Glutamatergic neuron (in vitro differentiated cells): ENCODE measurements around the gene CC2D2A. TPM values are rescaled to one million over a fixed set of nuclear protein-coding genes. Genes with fewer than 3 reads are reported as not detected.

ENCODE experiments used
- DNase-seq: peaks from one replicate; pipeline ENCODE4 v3.0.0; 2022
- H3K27ac Mint-ChIP-seq: one replicate; pipeline ENCODE4 v1.8.0; 2020; ENCODE audit warnings: mild to moderate bottlenecking, mixed read lengths, inconsistent platforms; ENCODE audit not compliant: unreplicated experiment
- H3K27me3 Mint-ChIP-seq: one replicate; pipeline ENCODE4 v1.8.0; 2020; ENCODE audit warnings: mild to moderate bottlenecking, moderate library complexity, mixed read lengths, inconsistent platforms; ENCODE audit not compliant: unreplicated experiment
- H3K36me3 Mint-ChIP-seq: one replicate; pipeline ENCODE4 v1.8.0; 2020; ENCODE audit warnings: mild to moderate bottlenecking, mixed read lengths, inconsistent platforms; ENCODE audit not compliant: unreplicated experiment
- H3K4me1 Mint-ChIP-seq: one replicate; pipeline ENCODE4 v1.8.0; 2020; ENCODE audit warnings: mild to moderate bottlenecking, low read depth, mixed read lengths, inconsistent platforms; ENCODE audit not compliant: unreplicated experiment
- H3K4me3 Mint-ChIP-seq: one replicate; pipeline ENCODE4 v1.8.0; 2020; ENCODE audit warnings: mild to moderate bottlenecking, mixed read lengths, inconsistent platforms; ENCODE audit not compliant: unreplicated experiment
- H3K9me3 Mint-ChIP-seq: one replicate; pipeline ENCODE4 v1.8.0; 2020; ENCODE audit warnings: mild to moderate bottlenecking, moderate library complexity, mixed read lengths, inconsistent platforms; ENCODE audit not compliant: unreplicated experiment
- total RNA-seq: library from RNA; stranded (reverse); fragmentation: NEBNext Ultra II Directional; extraction: Animal tissue kit (Norgen Biotek cat#: 25700); gene quantifications from one replicate; pipeline ENCODE4 v1.2.1, GENCODE V29; 2021; ENCODE audit not compliant: unreplicated experiment
- TF ChIP-seq, protein P1 (sequence below): fragments of 200-600 bp; sonication (generic); IDR thresholded peaks from one replicate; pipeline ENCODE4 v1.5.0; 2021; ENCODE audit not compliant: partially characterized antibody, unreplicated experiment

CC2D2A gene
- total RNA-seq, 1 donor from 2014 or later = 13.3 TPM

DNA sequence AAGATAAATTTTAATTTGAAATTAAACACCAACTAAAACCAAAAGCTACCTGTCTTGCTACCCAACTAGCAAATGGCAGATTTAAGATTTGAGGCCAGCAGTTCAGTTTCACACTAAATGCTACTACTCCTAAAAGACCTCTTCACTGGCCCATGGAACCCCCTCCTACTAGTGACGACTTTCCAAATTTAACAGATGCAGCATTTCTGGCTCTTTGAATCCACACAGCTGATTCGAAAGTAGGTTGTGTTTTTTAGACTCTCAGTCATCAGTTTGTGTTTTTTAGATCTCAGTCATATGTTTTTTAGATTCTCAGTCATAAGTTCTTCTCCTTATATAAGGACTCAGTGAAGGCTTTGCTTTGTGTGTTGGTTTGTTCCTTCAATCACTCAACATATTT, 11.1 kb upstream of the CC2D2A start:
- Mint-ChIP-seq H3K27me3 (no peaks in the 10 kb centered on the region), H3K4me3 (no peak overlapping the region), H3K9me3 (no peaks in the 10 kb centered on the region), H3K27ac (no peak overlapping the region), H3K4me1 (peaks cover 8% of the 10 kb centered on the region), H3K36me3 (no peaks in the 10 kb centered on the region)
- DNase-seq = no peak
- TF ChIP-seq, protein P1, sequence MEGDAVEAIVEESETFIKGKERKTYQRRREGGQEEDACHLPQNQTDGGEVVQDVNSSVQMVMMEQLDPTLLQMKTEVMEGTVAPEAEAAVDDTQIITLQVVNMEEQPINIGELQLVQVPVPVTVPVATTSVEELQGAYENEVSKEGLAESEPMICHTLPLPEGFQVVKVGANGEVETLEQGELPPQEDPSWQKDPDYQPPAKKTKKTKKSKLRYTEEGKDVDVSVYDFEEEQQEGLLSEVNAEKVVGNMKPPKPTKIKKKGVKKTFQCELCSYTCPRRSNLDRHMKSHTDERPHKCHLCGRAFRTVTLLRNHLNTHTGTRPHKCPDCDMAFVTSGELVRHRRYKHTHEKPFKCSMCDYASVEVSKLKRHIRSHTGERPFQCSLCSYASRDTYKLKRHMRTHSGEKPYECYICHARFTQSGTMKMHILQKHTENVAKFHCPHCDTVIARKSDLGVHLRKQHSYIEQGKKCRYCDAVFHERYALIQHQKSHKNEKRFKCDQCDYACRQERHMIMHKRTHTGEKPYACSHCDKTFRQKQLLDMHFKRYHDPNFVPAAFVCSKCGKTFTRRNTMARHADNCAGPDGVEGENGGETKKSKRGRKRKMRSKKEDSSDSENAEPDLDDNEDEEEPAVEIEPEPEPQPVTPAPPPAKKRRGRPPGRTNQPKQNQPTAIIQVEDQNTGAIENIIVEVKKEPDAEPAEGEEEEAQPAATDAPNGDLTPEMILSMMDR = no peak

DNA sequence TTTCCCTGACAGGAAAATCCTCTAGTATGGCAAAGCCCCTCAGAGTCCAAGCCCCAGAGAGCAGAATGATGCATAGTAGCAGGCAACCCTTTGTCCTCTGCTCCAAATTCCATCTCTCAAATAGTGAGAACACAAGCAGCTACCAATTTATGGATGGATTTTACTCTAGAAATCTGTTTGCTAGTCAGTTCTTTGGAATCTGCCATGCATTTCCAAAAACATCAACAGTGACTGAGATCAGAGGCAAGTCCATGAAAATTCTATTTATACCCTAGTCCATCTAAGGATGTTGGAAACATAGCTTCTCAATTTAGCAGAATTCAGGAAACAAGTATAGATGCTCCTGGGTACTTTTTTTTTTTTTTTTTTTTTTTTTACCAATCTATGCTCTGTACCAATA, 10.0 kb upstream of the CC2D2A start:
- Mint-ChIP-seq H3K27ac (no peak overlapping the region), H3K27me3 (no peaks in the 10 kb centered on the region), H3K4me1 (peaks cover 8% of the 10 kb centered on the region), H3K4me3 (no peak overlapping the region), H3K36me3 (no peaks in the 10 kb centered on the region), H3K9me3 (no peaks in the 10 kb centered on the region)
- TF ChIP-seq, protein P1 = no peak
- DNase-seq = no peak

DNA sequence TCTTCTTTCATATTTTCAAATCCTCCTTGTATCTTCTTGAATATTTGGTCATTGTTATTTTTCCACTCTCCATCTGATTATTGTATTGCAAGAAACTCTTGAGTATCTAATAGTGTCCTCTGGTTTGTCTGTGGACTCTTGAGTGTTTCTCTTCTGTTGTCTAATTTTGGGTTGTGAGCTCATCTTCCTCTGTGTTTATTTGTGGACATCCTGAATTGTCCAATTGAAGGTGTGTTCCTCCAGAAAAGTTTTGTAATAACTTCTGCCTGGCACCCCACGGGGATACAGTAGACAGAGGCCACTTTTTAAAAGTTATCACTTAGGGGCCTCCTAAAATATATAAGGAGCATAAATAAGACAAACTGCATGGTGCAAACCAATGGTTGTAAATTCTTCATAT, 3.1 kb upstream of the CC2D2A start:
- Mint-ChIP-seq H3K27ac (no peak overlapping the region), H3K9me3 (no peaks in the 10 kb centered on the region), H3K27me3 (no peaks in the 10 kb centered on the region), H3K4me1 (peaks cover 5% of the 10 kb centered on the region), H3K4me3 (no peak overlapping the region), H3K36me3 (no peaks in the 10 kb centered on the region)
- TF ChIP-seq, protein P1 = no peak
- DNase-seq = no peak

DNA sequence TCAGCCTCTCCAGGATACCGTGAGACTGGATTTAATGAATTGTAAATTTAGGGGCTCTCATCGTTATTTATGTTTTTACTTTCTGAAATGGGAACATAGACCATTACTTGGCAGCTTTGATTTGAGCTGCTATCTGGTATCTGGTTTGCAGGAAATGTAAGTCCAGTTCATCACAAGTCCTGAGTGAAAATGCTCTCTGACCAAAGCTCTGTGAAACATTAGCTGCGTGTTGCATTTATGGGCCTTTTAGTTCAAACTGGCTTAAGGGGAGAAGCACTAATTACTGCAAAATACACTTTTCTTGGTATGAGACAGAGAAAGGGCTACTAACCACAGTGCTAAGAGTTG, 420 bp downstream of the CC2D2A start:
- no peaks in the 10 kb centered on the region for H3K27me3 Mint-ChIP-seq
- DNase-seq = no peak

DNA sequence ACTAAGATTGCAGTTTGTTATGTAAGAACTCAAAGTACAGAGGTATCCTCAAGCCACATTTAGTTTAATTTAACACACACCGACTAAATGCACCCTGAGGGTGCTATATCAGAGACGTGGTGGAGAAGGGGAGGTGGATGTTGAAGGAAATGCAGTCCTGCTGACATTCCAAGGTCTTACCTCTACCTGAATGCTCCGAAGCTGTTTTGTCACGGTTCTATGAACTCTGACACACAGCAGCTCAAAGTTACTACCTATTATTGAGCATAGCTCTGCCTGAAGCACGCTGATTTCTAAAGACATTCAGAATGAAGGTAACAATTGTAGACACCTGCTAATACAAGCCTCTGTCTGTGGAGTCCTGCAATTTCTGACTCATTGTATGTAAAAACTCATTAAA, 6.7 kb downstream of the CC2D2A start:
- Mint-ChIP-seq H3K27me3 (peaks cover under 1% of the 10 kb centered on the region), H3K36me3 (no peaks in the 10 kb centered on the region), H3K27ac (no peak overlapping the region)

More for the DNA sequence above, 420 bp downstream of the CC2D2A start:
- Mint-ChIP-seq H3K27ac (peak overlapping the region; percentile 59), H3K4me1 (peaks cover 5% of the 10 kb centered on the region), H3K36me3 (no peaks in the 10 kb centered on the region), H3K4me3 (peak overlapping the region; percentile 90), H3K9me3 (no peaks in the 10 kb centered on the region)
- TF ChIP-seq, protein P1 = no peak

More for the DNA sequence above, 6.7 kb downstream of the CC2D2A start:
- Mint-ChIP-seq H3K9me3 (peaks cover under 1% of the 10 kb centered on the region), H3K4me3 (no peak overlapping the region), H3K4me1 (peaks cover 4% of the 10 kb centered on the region)
- TF ChIP-seq, protein P1 = no peak
- no peak for DNase-seq
